AG20443 (cell line): ENCODE measurements around the gene BANK1.

Experiments
- DNase-seq: peaks from one replicate; pipeline ENCODE4 v3.0.0; 2012; ENCODE audit warnings: low spot score, mixed read lengths

Gene BANK1

GRCh38 chr4:101813604-101814003 is 23.1 kb downstream of the BANK1 start:
- DNase-seq, result no peak

DNA sequence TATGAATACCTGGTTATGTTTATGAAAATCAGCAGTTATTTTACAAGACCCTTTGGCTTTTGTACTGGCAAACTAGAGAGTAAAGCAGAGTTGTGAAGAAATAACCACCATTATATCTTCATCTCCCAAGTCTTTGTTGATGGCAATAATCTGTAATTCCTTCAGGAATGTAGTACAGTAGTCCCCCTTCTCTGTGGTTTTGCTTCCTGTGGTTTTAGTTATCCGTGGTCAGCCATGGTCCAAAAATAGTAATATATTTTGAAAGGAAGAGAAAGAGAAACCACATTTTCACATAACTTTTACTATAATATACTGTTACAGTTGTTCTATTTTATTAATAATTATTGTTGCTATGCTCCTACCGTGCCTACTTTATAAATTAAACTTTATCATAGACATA is 27.8 kb downstream of the BANK1 start:
- DNase-seq, result peak; percentile 53

DNA sequence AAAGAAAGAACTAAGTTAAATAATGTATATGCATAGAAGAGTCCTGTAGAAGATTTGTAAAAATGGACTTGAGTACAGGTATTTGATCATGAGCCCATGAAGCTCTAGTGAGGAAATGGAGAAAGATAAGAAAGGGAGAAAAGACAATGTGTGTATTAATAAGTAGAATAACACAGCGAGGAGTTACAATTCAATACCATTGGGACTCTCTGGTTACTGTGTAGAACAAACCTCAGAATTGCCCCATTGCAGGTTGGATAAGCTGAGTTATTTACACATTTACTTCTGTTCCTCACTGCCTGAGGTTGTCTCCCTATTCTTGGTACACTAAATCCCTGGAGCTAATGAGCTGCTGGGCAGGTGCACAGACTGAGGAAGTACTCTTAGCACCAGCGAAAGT is 33.3 kb downstream of the BANK1 start:
- DNase-seq, result no peak

- no peak for DNase-seq
Observed at GRCh38 chr4:101824500-101824899, 34.0 kb downstream of the BANK1 start.

DNA sequence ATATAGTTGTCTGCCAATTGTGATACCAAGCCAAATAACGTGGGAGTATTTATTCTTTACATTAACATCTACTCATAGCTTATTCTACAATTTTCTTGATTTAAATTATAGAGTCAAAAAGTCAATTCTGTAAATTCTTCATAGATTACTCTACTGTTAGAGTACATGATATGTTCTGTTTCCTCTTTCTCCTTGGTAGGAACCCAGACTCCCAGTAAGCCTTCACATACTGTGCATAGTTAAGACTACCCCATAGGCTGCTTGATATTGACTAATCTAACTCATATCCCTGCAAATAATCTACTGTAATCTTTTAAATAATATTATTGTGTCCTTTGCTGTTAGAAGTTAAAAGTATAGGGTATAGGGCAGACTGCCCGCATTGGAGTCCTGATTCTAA is 35.4 kb downstream of the BANK1 start:
- no peak for DNase-seq

- DNase-seq, result no peak
Observed at GRCh38 chr4:101831816-101832215, 41.3 kb downstream of the BANK1 start.

GRCh38 chr4:101833480-101833879 is 43.0 kb downstream of the BANK1 start:
- DNase-seq, result no peak

GRCh38 chr4:101835121-101835904 is 44.8 kb downstream of the BANK1 start:
- DNase-seq, result peak; percentile 71

GRCh38 chr4:101843054-101843453 is 52.5 kb downstream of the BANK1 start:
- no peak for DNase-seq

DNA sequence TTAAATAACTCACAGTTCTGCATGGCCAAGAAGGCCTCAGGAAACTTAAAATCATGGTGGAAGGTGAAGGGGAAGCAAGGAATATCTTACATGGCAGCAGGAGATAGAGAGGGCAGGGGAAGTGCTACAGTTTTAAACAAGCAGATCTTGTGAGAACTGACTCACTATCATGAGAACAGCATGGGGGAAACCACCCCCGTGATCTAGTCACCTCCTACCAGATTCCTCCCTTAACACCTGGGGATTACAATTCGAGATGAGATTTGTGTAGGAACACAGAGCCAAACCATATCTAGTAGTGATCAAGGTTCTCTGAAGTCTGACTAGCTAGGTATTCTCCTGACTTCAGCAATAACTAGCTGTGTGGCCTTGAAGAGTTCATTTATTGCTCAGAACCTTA is 56.0 kb downstream of the BANK1 start:
- DNase-seq, result no peak

- DNase-seq, result no peak
Observed at GRCh38 chr4:101850698-101851097, 60.2 kb downstream of the BANK1 start.

GRCh38 chr4:101851672-101852071 is 61.1 kb downstream of the BANK1 start:
- no peak for DNase-seq

DNA sequence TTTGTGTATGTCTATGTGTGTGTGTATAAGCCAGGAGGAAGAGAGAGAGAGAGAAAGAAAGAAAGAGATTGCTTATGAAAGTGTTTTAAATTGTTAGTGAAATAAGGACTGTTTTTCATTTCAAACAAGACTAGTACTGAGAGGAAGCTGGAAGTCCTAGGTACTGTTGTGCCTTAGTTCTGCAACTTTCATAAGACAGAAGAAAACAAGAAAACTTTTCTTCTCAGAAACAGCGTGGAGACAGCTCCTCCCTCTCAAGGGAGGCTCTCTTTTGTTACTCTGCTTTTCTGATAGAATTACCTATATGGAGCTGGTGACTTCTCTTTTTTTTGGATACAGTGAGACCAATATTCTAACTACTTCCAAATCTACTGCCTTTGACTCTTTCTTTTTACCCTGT is 62.5 kb downstream of the BANK1 start:
- DNase-seq, result no peak

GRCh38 chr4:101853691-101854090 is 63.2 kb downstream of the BANK1 start:
- DNase-seq, result peak; percentile 63

- no peak for DNase-seq
Observed at GRCh38 chr4:101855239-101855638, 64.7 kb downstream of the BANK1 start.

- DNase-seq, result no peak
Observed at GRCh38 chr4:101856149-101856548, 65.6 kb downstream of the BANK1 start.

- peak; percentile 19 for DNase-seq
Observed at GRCh38 chr4:101857176-101857575, 66.6 kb downstream of the BANK1 start.

DNA sequence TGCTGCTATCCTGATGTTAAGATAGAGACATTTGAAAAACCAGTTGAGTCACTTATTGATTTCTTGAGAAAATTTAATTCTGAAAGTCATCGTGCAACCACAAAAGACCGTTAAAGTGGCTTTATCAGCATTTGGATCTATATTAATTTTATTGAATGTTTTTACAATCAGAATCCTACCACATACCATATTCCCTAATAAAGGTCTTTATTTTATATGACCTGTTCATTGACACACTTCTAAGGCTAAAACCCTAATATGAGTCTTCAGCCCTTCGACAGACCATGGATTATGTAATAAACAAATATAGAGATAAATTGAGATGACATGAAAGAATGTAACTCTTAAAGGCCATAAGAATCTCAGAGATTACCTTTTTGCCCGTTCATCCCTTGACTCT is 68.1 kb downstream of the BANK1 start:
- DNase-seq, result no peak

DNA sequence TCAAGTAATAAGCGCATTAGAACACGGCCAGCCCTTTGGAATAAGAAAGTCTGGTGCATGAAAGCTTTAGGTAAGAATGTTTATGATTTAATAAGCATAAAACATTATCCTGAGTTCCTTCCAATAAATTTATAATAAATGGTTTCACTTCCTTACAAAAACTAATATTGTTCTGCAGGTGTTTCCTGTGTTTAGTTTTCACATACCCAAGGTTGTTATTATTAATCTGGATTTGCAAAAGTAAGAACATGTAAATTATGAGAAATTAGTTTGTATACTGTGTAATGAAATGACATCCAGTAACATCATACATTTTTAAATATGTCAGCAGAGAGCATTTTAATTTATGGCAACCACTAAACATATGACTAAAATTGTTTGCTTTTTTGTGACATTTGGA is 72.1 kb downstream of the BANK1 start:
- DNase-seq, result no peak

- DNase-seq, result no peak
Observed at GRCh38 chr4:101864660-101865059, 74.1 kb downstream of the BANK1 start.

DNA sequence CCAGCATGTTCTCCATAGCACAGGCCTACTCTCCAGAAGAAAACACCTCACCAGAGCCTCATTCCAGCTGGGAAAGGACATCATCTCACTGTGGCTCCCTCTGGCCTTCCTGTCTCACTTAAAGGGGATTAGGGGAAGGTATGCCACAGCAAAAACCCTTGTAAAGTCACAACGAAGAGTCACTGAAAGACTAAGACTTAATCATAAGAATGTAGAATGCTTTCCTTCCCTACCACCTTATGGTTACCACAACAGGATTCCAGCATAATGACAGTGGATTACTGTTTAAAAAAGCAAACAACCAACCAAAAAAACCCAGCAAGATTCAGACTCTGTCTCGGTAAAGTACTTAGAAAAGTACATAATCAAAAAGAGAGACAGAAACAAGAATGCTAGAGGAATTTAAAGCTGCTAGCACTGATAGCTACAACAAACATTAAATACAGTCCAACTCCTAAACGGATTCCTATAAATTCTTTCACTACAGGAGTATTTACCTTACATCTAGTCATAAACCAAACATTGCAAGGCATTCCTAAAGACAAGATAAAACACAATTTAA is 75.1 kb downstream of the BANK1 start:
- peak; percentile 41 for DNase-seq

- no peak for DNase-seq
Observed at GRCh38 chr4:101870874-101871273, 80.3 kb downstream of the BANK1 start.

DNA sequence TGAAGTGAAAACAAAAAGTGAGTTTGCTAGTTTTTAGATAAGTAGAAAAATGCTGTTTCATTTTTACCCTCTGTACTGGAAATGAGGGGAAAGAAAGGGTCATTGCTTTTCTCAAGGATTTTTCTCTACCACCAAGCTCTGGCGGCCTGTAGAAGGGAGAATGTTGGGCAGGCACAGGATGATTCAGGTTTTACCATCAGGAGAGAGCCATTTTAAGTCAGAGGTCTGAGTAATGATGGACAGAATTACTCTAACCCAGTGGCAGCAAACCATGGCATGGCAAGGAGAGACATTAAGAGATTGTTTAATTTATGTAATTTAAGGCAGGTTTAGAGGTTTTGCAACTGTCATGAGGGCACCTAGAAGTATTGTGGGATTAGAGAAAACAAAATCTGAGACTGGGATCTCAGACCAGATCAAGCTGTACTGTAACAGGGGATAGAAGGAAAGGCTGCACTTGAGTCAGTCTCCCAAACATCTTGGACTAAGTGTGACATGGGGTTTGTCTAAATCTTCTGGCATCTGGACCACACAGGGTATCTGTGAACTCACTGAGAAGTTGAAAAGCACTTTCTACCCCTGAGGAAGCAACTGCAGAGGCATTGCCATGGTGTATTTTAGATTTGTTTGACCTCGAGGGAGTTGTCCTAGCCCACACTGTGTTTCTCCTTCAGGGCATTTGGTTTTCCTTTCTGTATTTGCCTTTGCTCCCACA is 81.6 kb downstream of the BANK1 start:
- DNase-seq, result no peak
